CMK (cell line): ENCODE results near the gene AADACL4.
"Not testable (repeated sequence)": the region's sequence is repeated elsewhere in the genome, so short reads cannot be mapped to it uniquely, and the experiment has no call there.

Experiments used
- DNase-seq: peaks from one replicate; pipeline ENCODE4 v3.0.0-alpha.2; 2010; ENCODE audit warnings: low read depth

AADACL4 gene

DNA sequence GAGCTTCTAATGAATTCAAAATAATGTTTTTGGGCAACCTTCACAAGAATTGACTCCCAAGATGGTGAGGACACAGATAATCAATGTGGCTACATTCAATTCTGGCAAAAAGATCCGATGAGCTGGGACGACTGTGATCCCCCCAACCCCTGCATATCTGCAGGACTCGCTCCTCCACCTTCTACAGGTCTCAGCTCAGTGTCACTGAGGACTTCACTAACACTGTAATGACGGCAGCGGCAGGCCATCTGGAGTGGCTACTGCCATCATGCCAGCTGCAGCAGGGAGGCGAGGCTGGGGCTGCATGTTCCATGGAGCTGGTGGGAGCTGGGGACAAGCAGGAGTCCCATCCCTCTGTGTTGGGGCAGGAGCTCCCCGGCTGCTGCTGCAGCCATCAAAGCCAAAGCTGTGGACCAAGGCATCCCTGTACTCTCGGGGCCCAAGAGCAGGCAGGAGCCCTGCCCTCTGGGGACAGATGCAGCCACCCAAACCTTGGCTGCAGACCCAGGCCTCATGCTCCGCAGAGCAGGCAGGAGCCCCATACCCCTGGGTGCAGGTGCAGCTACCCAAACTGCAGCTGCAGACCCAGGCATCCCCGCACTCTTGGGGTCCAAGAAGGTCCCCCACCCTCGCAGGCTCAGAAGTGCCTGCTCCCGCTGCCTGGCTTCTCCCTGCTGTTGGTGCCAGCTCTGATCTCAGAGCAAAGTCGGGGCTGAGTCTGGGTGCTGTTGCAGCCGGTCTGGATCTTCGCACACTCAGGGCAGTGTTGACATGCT lies 13.7 kb upstream of the AADACL4 start:
- no peak for DNase-seq

DNA sequence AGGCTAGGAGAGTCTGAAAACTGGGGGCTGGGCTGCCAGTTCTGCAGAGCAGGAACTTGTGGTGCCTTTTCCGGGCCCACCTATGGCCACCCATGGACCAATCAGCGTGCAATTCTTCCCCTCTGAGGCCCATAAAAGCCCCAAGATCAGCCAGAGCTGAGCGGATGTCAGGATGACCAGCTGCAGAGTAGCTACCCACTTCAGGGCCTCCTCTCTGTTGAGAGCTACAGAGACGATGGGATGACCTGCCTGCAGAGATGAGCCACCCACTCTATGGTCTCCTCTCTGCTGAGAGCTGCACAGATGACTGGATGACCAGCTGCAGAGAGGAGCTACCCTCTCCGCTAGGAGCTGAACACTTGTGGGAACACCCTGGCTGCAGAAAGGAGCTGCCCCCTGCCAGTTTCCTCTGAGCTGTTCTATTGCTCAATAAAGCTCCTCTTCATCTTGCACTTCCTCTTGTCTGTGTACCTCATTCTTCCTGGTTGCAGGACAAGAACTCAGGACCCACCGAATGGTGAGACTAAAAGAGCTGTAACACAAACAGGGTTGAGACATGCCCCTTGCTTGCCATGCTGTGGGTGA lies 12.8 kb upstream of the AADACL4 start:
- no peak for DNase-seq

DNA sequence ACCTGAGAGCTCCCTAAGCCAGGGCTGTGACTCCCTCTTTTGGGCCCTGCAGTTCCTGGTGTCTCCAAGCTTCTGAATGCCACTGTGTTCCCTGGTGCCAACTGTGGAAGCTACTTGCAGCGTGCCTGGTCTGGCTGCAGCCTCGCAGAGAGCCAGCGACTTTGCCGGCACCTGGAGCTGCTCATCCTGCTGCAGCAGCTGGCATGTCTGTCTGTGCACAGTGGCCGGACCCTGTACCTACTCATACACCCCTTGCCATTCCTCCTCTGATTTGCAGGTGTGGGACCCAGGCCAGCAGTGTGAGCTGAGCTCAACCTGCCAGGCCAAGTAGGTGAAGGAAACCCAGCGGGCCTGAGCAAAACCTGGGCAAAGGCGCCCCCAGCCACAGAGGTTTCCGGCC lies 12.3 kb upstream of the AADACL4 start:
- DNase-seq = no peak

DNA sequence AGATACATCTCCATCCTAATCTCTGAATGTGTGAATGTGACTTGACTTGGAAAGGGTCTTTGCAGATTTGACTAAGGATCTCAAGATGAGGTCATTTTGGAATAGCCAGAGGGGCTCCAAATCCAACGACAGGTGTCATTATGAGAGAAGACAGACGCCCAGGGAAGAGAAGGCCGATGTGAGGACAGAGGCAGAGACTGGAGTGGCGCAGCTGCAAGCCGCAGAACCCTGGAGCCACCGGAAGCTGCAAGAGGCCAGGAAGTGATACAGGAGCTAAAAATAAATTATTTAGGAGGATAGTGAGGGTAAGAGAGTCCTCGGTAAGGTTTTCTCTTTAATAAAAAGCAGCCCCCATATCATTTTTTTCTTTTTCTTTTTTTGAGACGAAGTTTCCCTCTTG lies 9.7 kb upstream of the AADACL4 start:
- DNase-seq = no peak

DNA sequence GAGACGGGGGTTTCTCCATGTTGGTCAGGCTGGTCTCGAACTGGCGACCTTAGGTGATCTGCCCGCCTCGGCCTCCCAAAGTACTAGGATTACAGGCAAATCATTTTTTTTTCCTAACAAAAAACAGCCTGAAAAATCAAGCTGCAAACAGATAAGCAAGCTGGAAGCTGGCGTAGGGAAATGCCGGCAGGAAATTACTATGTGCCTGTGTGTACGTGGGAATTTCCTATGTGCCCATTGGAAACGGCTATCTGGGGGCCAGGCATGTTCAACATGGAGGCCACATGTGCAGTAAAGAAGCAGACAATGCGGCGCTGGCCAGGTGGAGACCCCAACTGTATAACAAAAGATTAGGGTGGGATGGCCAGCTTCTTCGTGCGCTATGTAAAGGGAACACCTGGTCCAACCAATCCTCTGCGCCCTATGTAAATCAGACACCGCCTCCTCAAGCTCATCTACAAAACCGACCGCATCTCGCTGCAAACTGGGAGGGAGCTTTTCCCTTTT lies 9.1 kb upstream of the AADACL4 start:
- DNase-seq = no peak

DNA sequence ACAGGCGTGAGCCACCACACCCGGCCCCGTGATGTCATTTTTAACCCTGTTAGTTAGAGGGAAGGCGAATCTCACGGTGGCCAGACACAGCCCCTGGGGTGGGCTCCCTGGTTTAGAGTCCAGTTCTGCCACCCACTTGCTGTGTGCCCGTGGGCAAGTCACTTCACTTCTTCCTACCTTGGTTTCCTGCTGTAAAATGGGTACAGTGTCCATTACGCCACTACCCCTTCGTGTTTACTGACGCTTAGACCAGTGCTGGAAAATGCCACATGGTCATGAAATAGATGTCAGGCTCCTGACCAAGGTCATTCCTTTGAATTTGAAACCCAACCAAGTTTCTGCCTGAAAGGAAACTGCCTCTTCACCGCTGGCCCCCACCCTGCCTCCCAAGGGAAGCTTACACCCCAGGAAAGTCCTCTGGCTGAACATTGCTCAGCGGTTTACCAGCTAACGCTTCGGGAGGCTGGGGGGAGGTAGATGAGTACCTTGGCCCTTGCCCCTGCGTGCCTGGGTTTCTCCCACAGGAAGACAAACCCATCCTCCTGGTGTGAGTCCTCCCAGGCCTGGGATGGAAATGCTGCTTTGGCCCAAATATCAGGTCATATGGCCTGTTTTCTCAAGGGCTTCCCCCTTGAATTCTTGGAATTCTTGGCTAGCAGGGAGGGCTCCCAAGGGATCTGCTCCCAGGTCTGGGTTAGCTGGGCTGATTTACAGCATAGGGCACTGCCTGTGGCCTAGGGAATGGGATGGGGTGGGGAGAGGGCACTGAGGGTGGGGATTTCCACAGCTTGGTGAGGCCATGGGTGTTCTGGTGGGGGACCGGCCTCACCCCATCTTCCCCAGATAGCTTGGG lies 7.6 kb upstream of the AADACL4 start:
- DNase-seq = no peak

DNA sequence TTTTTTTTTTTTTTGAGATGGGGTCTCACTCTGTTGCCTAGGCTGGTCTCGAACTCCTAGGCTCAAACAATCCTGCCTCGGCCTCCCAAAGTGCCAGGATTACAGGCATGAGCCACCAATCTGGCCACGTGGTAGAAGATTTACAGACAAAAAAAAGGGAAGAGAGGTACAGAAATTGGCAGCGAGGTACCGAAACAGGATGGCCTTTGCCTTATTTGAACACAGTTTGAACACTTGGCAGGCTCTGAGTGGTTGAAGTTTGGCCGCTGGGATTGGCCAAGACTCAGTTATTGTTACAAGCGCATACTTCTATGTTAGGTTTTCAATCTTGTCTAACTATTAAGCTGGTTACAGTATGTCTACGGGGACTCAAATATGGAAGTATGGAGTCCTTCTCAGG lies 6.2 kb upstream of the AADACL4 start:
- DNase-seq = no peak

DNA sequence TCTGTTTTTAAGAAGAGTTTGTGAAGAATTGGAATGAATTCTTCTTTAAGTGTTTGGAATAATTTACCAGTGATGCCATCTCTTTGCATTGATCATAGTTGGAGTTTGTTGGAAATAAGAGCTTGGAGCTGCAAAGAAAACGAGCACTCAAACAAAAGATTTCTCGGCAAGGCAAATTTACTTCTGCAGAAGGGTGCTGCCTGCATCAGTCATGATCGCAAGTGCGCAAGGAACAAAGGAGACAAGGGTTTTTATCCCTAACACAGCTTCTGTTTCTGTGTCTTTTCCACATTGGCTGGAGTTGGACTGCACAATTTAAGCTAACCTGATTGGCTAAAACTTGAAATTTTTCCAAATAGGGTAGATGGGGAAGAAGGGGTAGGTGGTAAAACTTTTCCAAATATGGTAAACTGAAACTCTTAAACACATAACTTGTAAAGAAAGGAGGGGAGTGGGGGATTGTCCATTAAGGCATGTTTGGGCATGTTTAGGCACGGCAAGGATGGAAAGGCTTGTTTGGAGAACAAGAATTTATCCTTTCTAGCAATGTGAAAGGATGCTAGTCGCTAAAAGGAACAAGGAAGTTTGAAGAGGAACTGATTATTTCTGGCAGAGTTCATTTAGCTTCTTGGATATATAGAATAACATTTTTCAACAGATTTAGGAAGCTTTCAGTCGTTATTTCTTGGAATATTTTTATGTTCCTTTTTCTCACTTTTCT lies 3.5 kb upstream of the AADACL4 start:
- no peak for DNase-seq

DNA sequence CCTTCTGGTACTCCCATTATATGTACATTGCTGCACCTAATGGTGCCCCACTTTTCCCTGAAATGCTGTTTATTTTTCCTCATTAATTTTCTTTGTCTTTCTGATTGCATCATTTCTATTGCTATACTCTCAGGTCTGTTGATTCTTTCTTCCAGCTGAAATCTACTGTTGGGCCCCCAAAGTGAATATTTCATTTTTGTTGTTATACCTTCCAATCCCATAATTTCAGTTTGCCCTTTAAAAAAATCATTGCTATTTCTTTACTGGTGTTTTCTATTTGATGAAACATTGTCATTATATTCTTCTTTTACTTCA lies 3.0 kb upstream of the AADACL4 start:
- no peak for DNase-seq

DNA sequence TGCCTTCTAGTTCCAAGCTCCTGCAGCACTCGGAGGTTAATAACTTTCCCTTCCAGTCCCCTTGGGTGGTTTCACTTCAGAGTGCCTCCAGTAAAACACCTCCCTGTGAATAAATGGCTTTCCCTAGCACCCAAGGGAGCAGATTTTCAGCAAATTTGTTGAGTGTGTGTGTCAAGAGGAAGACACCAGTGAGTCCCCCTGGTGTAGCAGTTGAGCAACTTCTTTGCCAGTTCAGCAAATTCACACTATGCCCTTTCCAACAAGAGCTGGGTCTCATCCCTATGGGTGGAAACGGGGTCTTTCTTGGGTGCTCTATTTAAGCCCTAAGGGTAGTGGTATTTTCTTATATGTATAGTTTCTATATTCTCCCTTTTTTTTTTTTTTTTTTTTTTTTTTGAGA lies 806 bp upstream of the AADACL4 start:
- no peak for DNase-seq

DNA sequence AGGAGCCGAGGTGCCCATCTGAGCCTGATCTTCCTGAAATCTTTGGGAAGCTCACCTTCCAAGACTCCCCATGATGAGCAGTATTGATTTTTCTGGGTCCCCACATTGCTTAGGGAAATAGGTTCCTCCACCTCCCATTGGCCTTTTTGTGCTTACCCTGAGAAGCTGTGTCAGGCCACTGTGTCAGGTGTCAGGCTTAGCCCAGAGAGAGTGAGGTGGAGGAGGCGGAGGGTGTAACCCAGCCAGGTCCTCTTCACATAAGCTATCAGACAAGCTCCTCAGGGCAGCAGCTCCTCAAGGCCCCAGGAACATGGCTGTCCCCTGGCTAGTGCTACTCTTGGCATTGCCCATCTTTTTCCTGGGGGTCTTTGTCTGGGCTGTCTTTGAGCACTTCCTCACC lies 352 bp downstream of the AADACL4 start:
- DNase-seq = no peak

DNA sequence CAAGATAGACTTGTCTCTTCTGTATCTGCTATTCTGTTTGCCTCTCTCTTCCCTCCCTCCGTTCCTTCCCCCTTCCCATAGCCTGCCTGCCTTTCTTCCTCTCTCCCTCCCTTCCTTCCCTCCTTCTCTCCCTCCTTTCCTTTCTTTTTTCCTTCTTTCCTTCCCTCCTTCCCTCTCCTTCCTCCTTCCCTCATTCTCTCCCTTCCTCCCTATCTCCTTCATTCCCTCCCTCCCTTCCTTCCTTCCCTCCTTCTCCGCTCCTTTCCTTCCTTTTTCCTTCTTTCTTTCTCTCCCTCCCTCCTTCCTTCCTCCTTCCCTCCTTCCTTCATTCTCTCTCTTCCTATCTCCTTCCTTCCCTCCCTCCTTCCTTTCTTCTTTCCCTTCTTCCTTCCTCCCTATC lies 944 bp downstream of the AADACL4 start:
- DNase-seq = no peak

DNA sequence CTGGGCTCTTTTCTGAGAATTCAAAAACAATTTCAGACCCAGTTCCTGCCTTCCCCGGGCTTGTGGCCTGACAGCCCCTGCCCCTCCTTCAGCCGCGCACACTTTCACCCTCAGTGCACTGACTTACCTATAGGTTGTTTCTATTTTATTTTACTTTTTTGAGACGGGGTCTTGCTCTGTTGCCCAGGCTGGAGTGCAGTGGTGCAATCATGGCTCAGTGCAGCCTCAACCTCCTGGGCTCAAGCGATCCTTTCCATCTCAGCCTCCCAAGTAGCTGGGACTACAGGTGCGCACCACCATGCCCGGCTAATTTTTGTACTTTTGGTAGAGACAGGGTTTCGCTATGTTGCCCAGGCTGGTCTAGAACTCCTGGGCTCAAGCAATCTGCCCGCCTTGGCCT lies 1.5 kb downstream of the AADACL4 start:
- not testable (repeated sequence) for DNase-seq

DNA sequence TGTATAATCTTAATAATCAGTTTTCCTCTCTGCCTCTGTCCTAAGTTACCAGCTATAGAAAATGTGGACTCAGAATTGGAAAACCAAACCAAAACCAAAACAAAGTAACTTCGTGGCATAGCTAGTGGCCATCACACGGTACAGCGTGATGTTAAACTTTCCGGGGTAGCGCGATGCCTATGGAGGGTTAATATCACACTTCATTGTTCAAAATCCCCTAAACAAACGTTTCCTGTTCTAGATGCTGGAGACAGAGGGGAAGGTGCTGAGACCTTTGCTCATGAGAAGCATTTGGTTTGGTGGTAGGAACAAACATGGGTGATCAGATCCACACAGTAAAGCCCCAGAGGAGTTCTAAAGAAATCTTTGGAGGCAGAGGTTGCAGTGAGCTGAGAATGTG lies 4.9 kb downstream of the AADACL4 start:
- DNase-seq = no peak

DNA sequence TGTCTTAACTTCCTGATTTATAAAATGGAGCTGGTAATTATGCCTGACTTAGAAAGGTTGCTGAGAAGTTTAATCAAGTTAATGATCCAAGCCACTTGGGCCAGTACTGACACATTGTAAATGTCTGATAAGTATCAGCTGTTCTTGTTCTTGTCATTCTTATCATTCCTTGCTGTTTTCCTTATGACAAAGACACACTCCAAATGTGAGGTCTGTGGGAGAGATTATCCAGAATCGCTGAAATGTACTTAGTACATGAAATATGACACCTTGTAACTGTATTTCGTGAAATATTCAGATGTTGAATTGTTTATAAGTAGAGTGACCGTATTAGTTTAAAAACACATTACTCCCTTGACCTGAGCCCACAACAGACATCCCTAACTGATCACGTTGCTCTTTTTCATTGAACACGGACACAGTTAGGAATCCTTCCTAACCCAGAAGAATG lies 6.1 kb downstream of the AADACL4 start:
- DNase-seq = no peak

DNA sequence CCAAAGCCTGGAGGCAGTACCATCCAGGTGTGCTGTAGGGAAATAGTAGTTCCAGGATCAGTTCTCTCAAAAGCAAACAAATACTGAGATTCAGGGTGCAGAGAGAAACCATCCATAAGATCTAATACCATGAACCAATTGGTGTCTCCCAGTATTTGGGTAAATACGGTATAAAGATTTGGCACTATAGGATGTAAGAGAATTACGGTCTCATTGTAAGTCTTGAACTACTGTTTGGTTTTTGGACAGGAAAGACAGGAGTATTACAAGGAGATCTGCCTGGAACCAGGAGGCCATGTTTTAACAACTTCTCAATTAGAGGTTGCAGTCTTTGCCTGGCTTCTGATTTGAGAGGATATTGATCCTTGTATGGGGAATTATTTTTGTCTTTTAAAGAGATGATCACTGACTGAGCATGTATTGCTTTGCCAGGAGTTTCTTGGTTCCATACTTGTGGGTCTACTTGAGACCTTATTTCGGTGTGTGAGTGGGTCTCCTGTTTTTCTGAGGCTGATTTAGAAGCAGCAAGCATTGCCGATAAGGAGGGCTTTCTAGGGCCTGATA lies 10.2 kb downstream of the AADACL4 start:
- no peak for DNase-seq

DNA sequence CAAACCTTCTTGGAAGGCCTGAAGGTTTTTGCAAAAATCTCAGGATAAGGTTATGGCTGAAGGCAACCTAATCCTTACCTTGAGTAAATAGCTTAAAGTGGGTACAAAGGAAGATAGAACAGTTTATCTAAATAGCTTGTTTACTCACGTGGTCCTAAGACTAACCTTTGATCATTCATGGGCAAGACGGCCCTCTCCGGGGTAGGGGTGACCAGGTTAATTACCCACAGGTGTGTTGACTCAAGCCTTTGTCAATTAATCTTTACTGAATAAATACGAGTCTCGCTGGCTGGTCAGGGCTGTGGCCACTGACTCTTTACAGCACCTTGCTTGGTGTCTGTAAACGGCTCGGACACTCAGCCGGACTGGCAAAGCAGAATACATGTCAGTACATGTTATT lies 10.8 kb downstream of the AADACL4 start:
- DNase-seq = no peak

DNA sequence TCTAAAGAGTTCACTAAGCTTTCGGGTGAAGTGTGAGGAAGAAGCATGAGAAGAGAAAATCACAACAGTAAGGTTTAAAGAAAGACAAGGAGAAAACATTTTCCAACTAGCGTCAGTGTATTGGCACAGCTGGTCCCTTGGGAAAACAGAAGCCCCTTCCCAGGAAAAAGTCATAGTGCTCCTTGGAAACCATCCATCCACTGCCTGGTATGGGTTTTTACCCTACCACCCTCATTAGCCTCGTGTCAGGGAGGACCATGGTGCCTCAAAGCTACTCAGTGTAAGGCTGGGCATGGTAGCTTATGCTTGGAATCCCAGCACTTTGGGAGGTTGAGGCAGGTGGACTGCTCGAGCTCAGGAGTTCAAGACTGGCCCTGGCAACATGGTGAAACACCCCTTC lies 12.7 kb downstream of the AADACL4 start:
- DNase-seq = no peak

DNA sequence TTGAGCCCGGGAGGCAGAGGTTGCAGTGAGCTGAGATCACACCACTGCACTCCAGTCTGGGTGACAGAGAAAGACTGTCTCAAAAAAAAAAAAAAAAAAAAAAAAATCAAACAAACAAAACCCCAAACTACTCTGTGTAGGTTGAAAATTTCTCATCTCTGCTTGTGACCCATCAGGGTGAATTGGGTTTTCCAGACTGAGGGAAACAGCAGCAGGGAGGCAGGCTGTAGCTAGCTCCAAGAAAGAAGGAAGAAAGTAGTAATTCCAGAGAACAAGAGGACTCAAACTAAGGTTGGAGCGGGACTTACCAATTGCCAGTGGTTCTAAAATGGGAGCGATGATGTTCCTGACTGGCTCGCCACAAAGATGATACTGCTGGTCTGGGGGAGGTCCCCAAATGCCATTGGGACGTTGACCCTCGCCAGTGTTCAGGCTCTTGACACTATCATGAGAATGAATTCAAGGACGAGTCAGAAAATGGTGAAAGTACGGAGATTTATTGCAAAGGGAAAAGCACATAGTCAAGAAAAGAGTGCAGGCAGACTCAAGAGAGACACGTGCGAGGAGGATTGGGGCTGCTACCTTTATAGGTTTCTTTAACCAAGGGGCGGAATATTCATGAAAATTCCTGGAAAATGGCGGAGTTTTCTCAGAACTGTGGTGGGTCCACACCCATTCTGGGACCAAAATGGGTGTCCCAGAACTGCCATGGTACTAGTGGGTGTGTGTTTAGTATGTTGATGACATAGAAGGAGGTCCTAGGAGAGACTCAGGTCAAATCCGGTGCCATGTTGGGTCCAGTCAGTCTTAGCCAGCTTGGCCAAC lies 13.4 kb downstream of the AADACL4 start:
- no peak for DNase-seq

DNA sequence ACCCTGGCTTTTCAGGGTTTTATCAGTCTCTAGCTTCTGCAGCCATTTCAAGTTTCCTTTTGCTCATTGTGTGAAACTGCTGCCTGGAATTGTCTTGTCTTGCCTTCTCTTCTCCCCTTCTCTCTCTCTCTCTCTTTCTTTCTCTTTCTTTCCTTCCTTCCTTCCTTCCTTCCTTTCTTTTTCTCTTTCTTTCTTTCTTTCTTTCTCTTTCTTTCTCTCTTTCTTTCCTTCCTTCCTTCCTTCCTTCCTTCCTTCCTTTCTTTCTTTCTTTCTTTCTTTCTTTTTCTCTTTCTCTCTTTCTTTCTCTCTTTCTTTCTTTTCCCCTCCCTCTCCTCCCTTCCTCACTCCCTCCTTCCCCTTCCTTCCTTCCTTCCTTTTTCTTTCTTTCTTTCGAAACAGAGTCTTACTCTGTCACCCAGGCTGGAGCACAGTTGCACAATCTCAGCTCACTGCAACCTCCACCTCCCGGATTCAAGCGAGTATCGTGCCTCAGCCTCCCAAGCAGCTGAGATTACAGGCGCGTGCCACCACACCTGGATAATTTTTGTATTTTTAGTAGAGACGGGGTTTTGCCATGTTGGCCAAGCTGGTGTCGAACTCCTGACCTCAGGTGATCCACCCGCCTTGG lies 14.1 kb downstream of the AADACL4 start:
- not testable (repeated sequence) for DNase-seq
